ENCODE results near the gene GLP2R.

GLP2R gene

DNA sequence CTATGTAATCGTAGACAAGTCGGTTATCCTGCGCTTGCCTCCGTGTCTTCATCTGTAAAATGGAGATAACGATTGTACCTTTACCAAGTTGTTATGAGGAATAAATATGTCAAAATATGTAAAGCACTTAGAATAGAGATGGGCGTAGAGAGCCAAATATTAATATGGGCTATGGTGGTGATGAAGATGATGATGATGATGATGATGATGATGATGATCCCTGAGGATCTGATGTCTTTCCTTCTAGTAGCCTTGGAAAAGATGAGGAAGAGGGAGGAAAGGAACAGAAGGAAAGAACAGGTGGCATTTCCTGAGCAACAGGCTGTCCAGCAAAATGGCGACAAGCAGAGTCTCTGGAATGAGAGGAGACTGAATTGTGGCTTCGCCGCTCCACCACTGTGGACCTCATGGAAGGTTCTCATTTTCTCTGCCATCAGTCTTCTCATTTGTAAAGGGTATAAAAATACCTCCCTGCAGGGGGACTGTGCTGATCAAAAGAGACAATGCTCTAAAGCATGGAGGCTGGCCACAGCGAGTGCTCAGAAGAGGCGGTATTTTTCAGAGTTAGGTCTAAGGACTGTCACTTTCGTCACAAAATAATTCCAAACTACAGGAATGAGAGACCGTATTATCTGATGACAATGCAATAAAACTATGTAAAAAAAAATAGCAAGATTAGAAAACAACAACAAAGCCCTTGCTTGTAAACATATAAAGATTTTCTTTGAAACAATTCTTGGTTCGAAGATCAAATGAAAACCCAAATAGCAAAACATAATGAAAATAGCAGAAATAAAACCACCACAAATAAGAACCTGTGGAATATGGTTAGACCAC lies 96.5 kb downstream of the GLP2R start:
- DNase-seq (ENCODE audit: low spot score) = no peak

- DNase-seq (ENCODE audit: low spot score) = peak; percentile 50
Observed at GRCh38 chr17:9924735-9925191, 99.0 kb downstream of the GLP2R start.

DNA sequence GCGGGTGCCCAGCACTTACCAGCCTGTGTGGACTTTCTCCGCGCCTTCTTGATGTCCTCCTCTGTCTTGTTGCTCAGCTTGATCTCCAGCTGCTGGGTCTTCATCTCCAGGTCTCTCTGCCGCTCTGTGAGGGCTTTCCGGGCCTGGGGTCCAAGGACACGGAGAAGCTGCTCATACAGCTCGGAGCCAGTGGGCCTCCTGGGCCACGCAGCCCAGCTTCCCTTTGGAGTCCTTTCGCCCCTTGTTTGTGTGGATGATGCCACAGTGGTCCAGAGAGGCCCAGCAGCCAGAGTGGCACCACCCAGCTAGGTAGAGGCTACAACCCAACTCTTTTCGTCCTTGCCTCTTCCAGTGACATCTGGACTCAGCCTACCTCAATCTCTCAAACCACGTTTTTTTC lies 99.7 kb downstream of the GLP2R start:
- DNase-seq (ENCODE audit: low spot score) = no peak

GRCh38 chr17:9926150-9926804 lies 100.6 kb downstream of the GLP2R start:
- no peak for DNase-seq (ENCODE audit: low spot score)

- peak; percentile 33 for DNase-seq (ENCODE audit: low spot score)
Observed at GRCh38 chr17:9928601-9929333, 103.0 kb downstream of the GLP2R start.

DNA sequence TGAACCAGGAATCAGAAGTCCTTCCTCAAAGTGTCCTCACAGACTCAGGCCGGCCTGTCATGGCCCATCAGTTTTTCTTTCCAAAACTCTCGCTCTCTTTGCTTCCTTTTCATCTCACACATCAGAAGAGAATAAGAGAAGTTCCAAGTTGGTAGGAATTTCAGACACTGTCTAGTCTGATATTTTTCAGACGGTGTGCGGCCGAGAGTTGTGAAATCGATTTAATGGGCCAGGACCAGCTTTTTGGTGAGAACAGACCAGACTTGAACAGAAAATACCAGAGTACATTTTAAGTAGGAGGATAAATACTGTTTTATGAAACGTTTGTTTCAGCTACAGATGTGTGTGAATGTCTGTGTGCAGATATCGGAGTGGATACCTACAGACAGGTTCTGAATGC lies 104.1 kb downstream of the GLP2R start:
- no peak for DNase-seq (ENCODE audit: low spot score)

- no peak for DNase-seq (ENCODE audit: low spot score)
Observed at GRCh38 chr17:9931144-9931741, 105.5 kb downstream of the GLP2R start.

DNA sequence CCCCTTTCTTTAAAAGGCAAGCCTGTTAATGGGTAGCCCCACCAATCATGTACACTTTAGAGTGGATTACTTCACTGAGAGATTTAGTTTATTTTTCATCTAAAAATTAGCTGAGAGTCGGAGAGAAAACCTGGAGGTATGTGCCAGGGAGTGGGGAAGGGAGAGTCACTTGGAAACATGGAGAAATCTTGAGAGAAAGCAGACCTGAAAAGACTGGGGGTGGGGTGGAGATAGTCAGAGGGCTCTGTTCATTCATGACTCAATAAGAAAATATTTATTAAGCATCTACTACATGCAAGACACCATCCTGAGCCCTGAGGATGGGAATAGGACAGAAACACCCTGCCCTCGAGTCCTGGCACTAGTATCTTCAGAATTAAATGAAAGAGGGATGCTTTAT lies 106.8 kb downstream of the GLP2R start:
- no peak for DNase-seq (ENCODE audit: low spot score)

DNA sequence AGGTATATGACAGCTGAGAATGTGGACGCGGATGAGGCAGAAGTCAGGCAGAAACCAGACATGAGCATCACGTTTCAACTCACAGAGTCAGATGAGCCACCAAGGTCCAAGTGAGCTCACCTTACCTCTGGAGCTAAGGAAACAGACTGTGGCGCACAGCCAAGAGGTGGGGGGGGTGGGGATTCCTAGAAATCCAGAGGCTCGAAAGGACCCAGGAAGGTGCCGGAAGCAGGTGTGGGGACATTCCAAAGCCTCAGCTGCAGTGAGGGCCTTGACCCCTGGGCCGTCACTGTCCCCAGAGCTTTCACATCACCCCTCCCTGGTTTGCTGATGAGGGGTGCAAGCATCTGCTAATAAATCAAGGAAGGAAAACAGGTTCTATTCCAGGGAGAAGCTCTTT lies 108.6 kb downstream of the GLP2R start:
- DNase-seq (ENCODE audit: low spot score) = no peak

DNA sequence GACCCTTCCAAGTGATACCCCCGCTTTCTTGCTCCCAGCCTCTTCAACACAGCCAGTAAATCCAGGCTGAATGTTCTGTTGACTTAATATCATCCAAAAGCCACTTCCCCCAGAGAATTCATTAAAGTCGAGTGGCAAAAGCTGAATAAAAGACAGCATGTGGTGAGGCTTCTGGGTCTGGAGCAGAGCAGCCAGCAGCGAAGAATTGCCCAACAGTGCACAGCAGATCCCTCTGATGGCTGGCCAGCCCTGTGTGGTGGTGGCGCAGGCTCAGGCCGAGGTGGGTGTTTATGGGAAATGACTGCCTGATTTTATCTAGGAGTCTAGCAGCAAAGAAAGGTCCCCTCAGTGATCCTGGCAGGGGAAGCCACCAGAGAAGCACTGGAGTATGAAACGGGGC lies 109.7 kb downstream of the GLP2R start:
- no peak for DNase-seq (ENCODE audit: low spot score)

GRCh38 chr17:9936095-9936494 lies 110.4 kb downstream of the GLP2R start:
- DNase-seq (ENCODE audit: low spot score) = no peak

- DNase-seq (ENCODE audit: low spot score) = no peak
Observed at GRCh38 chr17:9937241-9937761, 111.6 kb downstream of the GLP2R start.

DNA sequence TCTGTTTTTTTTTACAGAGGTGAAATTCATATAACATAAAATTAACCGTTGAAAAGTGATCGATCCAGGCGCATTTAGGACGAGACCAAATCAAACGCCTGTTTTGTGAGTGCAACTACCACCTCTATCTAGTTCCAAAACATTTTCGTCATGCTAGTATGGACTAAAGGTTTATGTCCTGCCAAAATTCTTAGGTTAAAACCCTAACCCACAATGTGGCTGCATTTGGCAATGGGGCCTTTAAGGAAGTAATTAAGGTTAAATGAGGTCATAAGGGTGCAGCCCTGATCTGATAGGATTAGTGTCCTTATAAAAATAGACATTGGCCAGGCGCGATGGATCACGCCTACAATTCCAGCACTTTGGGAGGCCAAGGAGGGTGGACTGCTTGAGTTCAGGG lies 112.2 kb downstream of the GLP2R start:
- DNase-seq (ENCODE audit: low spot score) = no peak

- DNase-seq (ENCODE audit: low spot score) = no peak
Observed at GRCh38 chr17:9938764-9939163, 113.0 kb downstream of the GLP2R start.

DNA sequence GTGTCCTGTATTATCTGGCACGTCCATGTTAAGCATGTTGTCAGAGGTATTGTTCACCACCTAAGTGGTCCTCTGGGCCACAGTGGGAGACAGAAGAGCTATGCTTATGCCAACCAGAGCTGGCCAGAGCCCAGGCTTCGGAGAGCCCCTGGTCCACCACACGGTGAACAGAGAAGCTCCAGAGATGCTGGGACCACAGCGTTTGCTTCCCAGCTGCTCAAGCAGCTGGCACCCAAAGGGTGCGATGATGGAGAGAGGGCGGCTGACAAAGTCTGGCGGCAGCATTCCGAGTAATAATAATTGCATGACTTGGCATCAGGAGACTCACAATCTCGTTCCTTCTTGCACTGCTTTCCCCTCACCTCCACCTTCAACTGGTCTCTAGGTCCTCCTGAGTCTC lies 115.1 kb downstream of the GLP2R start:
- DNase-seq (ENCODE audit: low spot score) = no peak

GRCh38 chr17:9941305-9941704 lies 115.6 kb downstream of the GLP2R start:
- no peak for DNase-seq (ENCODE audit: low spot score)

All from HuH-7 (cell line).